Stimulated activated CD4-positive, alpha-beta T cell treated with anti-CD3 and anti-CD28 coated beads, TNF-alpha, amount 100 ng/mL, for 1 hour (primary cell): ENCODE results near the gene SRSF12.
"Not testable (repeated sequence)": the region's sequence is repeated elsewhere in the genome, so short reads cannot be mapped to it uniquely, and the experiment has no call there.

Experiments
- DNase-seq, 3 donors: peaks; one replicate each; pipeline ENCODE4 v3.0.0-alpha.2; 2020; ENCODE audit warnings: low read depth in 3 of 3, low spot score in 1 of 3

SRSF12 gene

GRCh38 chr6:89073014-89073620, 44.8 kb downstream of the SRSF12 start:
- DNase-seq, result no peak

- DNase-seq, result no peak
Observed at GRCh38 chr6:89071036-89071435, 46.8 kb downstream of the SRSF12 start.

- DNase-seq, result no peak
Observed at GRCh38 chr6:89069536-89070163, 48.2 kb downstream of the SRSF12 start.

- DNase-seq, result no peak
Observed at GRCh38 chr6:89068695-89069094, 49.2 kb downstream of the SRSF12 start.

GRCh38 chr6:89067796-89068195, 50.1 kb downstream of the SRSF12 start:
- DNase-seq, result no peak

GRCh38 chr6:89066940-89067646, 50.8 kb downstream of the SRSF12 start:
- no peak for DNase-seq

- not testable (repeated sequence) for DNase-seq
Observed at GRCh38 chr6:89066121-89066520, 51.8 kb downstream of the SRSF12 start.

- DNase-seq, result not testable (repeated sequence)
Observed at GRCh38 chr6:89064931-89065330, 52.9 kb downstream of the SRSF12 start.

GRCh38 chr6:89063881-89064280, 54.0 kb downstream of the SRSF12 start:
- no peak for DNase-seq

GRCh38 chr6:89059227-89059626, 58.6 kb downstream of the SRSF12 start:
- no peak for DNase-seq

- DNase-seq, result no peak
Observed at GRCh38 chr6:89058627-89059026, 59.2 kb downstream of the SRSF12 start.

- DNase-seq, result no peak
Observed at GRCh38 chr6:89057759-89058158, 60.1 kb downstream of the SRSF12 start.

GRCh38 chr6:89054208-89054607, 63.7 kb downstream of the SRSF12 start:
- no peak for DNase-seq

- DNase-seq, result no peak
Observed at GRCh38 chr6:89051676-89052075, 66.2 kb downstream of the SRSF12 start.

GRCh38 chr6:89050697-89051096, 67.2 kb downstream of the SRSF12 start:
- DNase-seq, result no peak

GRCh38 chr6:89050155-89050554, 67.7 kb downstream of the SRSF12 start:
- DNase-seq, result no peak

GRCh38 chr6:89048985-89049384, 68.9 kb downstream of the SRSF12 start:
- no peak for DNase-seq

- no peak for DNase-seq
Observed at GRCh38 chr6:89048288-89048923, 69.5 kb downstream of the SRSF12 start.

GRCh38 chr6:89047473-89047872, 70.4 kb downstream of the SRSF12 start:
- DNase-seq, result no peak
